Measurements from ENCODE around the gene FXYD5. TPM values are rescaled to one million over a fixed set of nuclear protein-coding genes. Genes with fewer than 3 reads are reported as not detected.
A peak's percentile ranks its signal among the peaks of the same experiment; 100 is the strongest.

FXYD5 gene
- total RNA-seq, 4 donors from 2014 or later = 5.2 to 23.3 (median 14.3) TPM

DNA sequence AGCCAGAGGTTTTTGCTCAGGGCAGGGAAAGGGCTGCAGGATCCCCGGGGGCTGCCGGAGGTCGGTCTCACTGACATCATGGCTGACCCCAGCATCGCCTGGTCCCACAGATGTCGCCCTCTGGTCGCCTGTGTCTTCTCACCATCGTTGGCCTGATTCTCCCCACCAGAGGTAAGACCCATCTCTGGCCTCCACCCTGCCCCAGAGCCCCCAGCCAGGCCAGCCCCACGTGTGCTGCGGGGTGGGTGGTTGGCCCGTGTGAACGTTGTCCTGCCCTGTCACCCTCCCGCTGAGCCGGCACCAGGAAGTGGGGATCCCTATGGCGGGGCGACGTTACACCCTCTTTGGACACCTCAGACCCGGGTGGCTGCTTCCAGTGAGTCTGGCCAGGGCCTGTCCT, 906 bp downstream of the FXYD5 start:
- Histone ChIP-seq H3K27ac (peak overlapping the region in 3 of 4 donors; percentile 68 to 75 (median 73)), H3K4me1 (peaks cover 0 to 10% of the 10 kb centered on the region in 2 donors), H3K27me3 (peaks cover 30 to 53% (median 39%) of the 10 kb centered on the region in 3 donors), H3K9me3 (no peaks in the 10 kb centered on the region), H3K4me3 (peak overlapping the region; percentile 53 to 69 (median 56)), H3K36me3 (no peaks in the 10 kb centered on the region)
- TF ChIP-seq CTCF (IDR thresholded peaks at IDR 0.05 in 4 of 5, conservative IDR thresholded peaks at IDR 0.05 in 1 of 5) = no peak
- no peak for TF ChIP-seq POLR2A (IDR thresholded peaks at IDR 0.05)
- in situ Hi-C loops (cut with MboI; ENCODE audit: low sequenced_read_pairs in 4 of 4) = loop anchor here in 1 of 4 donors (10.0 kb wide), 1 partner anchor 109 kb away; the partner anchor contains the start of gene USF2
- intact Hi-C loops (cut with DNase I; ENCODE audit: low total_unique reads) = loop anchor here (5.0 kb wide), 1 partner anchor 47 kb away; no protein-coding TSS in a partner anchor
- no peak for ATAC-seq
- DNase-seq = no peak

- H3K4me3 ChIP-seq = peak overlapping the region; percentile 53 to 69 (median 56)
- no peaks in the 10 kb centered on the region for H3K36me3 ChIP-seq
- TF ChIP-seq CTCF (IDR thresholded peaks at IDR 0.05 in 4 of 5, conservative IDR thresholded peaks at IDR 0.05 in 1 of 5) (no peak), POLR2A (IDR thresholded peaks at IDR 0.05) (no peak)
- H3K9me3 ChIP-seq = no peaks in the 10 kb centered on the region
- H3K27ac ChIP-seq = no peak overlapping the region
- in situ Hi-C loops (cut with MboI; ENCODE audit: low sequenced_read_pairs in 4 of 4) (loop anchor here in 1 of 4 donors (10.0 kb wide), 1 partner anchor 109 kb away; the partner anchor contains the start of gene USF2), intact Hi-C loops (cut with DNase I; ENCODE audit: low total_unique reads) (loop anchor here (5.0 kb wide), 1 partner anchor 46 kb away; no protein-coding TSS in a partner anchor)
- peaks cover 30 to 53% (median 39%) of the 10 kb centered on the region in 3 donors for H3K27me3 ChIP-seq
- no peak for ATAC-seq
- H3K4me1 ChIP-seq = peaks cover 0 to 10% of the 10 kb centered on the region in 2 donors
- DNase-seq = no peak
These were observed 1.6 kb downstream of the FXYD5 start for GRCh38 chr19:35155981-35156672.

- Histone ChIP-seq H3K27ac (no peak overlapping the region), H3K36me3 (no peaks in the 10 kb centered on the region), H3K9me3 (no peaks in the 10 kb centered on the region), H3K4me3 (no peak overlapping the region), H3K27me3 (peaks cover 30 to 53% (median 39%) of the 10 kb centered on the region in 3 donors), H3K4me1 (peaks cover 0 to 10% of the 10 kb centered on the region in 2 donors)
- intact Hi-C loops (cut with DNase I; ENCODE audit: low total_unique reads) (loop anchor here (5.0 kb wide), 1 partner anchor 46 kb away; no protein-coding TSS in a partner anchor), in situ Hi-C loops (cut with MboI; ENCODE audit: low sequenced_read_pairs in 4 of 4) (loop anchor here in 1 of 4 donors (10.0 kb wide), 1 partner anchor 108 kb away; the partner anchor contains the start of gene USF2)
- TF ChIP-seq POLR2A (IDR thresholded peaks at IDR 0.05) (no peak), CTCF (IDR thresholded peaks at IDR 0.05 in 4 of 5, conservative IDR thresholded peaks at IDR 0.05 in 1 of 5) (no peak)
- DNase-seq = no peak
- no peak for ATAC-seq
These were observed 2.1 kb downstream of the FXYD5 start for GRCh38 chr19:35156673-35157014.

DNA sequence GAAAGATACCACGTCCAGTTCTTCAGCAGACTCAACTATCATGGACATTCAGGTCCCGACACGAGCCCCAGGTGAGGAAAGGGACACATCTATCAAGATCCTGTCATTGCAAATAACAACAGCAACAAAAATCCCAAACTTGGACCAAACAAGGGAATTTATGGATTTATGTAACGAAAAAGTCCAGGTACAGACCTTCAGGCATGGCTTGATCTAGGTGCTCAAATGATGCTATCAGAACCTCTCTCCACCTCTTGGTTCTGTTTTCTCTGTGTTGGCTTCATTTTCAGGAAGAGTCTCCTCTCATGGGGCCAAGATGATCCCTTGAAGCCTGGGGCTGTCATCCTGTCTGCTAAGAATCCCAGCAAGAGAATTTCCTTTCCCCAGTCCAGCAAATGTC, 2.9 kb downstream of the FXYD5 start:
- in situ Hi-C loops (cut with MboI; ENCODE audit: low sequenced_read_pairs in 4 of 4) = loop anchor here in 1 of 4 donors (10.0 kb wide), 1 partner anchor 107 kb away; the partner anchor contains the start of gene USF2
- TF ChIP-seq CTCF (IDR thresholded peaks at IDR 0.05 in 4 of 5, conservative IDR thresholded peaks at IDR 0.05 in 1 of 5) (no peak), POLR2A (IDR thresholded peaks at IDR 0.05) (no peak)

More for the DNA sequence above, 2.9 kb downstream of the FXYD5 start:
- Histone ChIP-seq H3K27me3 (peaks cover 30 to 49% (median 39%) of the 10 kb centered on the region in 3 donors), H3K27ac (no peak overlapping the region), H3K36me3 (peaks cover 0 to 6% of the 10 kb centered on the region in 2 donors), H3K4me3 (no peak overlapping the region), H3K9me3 (peaks cover 0 to 6% (median 0%) of the 10 kb centered on the region in 3 donors), H3K4me1 (peaks cover 0 to 10% of the 10 kb centered on the region in 2 donors)
- intact Hi-C loops (cut with DNase I; ENCODE audit: low total_unique reads) = loop anchor here (5.0 kb wide), 1 partner anchor 45 kb away; no protein-coding TSS in a partner anchor
- ATAC-seq = no peak
- DNase-seq = no peak
